ENCODE results near the gene VPS9D1. TPM values are rescaled to one million over a fixed set of nuclear protein-coding genes. Genes with fewer than 3 reads are reported as not detected.
A peak's percentile ranks its signal among the peaks of the same experiment; 100 is the strongest.

VPS9D1 gene
- total RNA-seq, 1 experiment from 2014 or later: 4.2 TPM

- TF ChIP-seq E2F4 (CRISPR knock-in tag; IDR thresholded peaks at IDR 0.05; ENCODE audit: borderline replicate concordance, low read depth) (no peak), MAX (CRISPR knock-in tag; IDR thresholded peaks at IDR 0.05) (peak; percentile 79), HMGA2 (CRISPR knock-in tag; IDR thresholded peaks at IDR 0.05) (no peak), ESRRA (CRISPR knock-in tag; IDR thresholded peaks at IDR 0.05; ENCODE audit: borderline replicate concordance) (no peak), ZNF138 (CRISPR knock-in tag; conservative IDR thresholded peaks at IDR 0.05) (no peak), ARID4B (CRISPR knock-in tag; IDR thresholded peaks at IDR 0.05; ENCODE audit: borderline replicate concordance) (peak; percentile 22; the same call in 1 of the 2 replicates), SP1 (CRISPR knock-in tag; conservative IDR thresholded peaks at IDR 0.05) (peak; percentile 92)
These were observed 19.0 kb downstream of the VPS9D1 start, which contains the start of gene SPATA2L (continued) for GRCh38 chr16:89701425-89702406.

- H3K9me3 Mint-ChIP-seq: no peaks in the 10 kb centered on the region
- no peak overlapping the region for H3K27ac Mint-ChIP-seq
- CTCF ChIA-PET: interaction anchor here (0.6 to 3.6 kb wide), 36 partner anchors 10 to 508 kb away, joined by 3 to 36 read pairs (median 4); partner anchors contain the start of genes CDK10, CHMP1A, MC1R and SPATA33
- DNase-seq (ENCODE audit: low spot score): peak; percentile 66
- ATAC-seq: peak; percentile 10
- peaks cover 3% of the 10 kb centered on the region; the same call in 1 of the 2 replicates for H3K36me3 Mint-ChIP-seq
- H3K4me3 Mint-ChIP-seq: peak overlapping the region; percentile 64
- POLR2A ChIA-PET: interaction anchor here (0.9 to 2.6 kb wide), 6 partner anchors 10 to 893 kb away, joined by 3 to 18 read pairs (median 6); partner anchors contain the start of gene CDK10
- peaks cover 31% of the 10 kb centered on the region for H3K27me3 Mint-ChIP-seq (ENCODE audit: low read depth)
- peaks cover 12% of the 10 kb centered on the region for H3K4me1 Mint-ChIP-seq
- TF ChIP-seq ERG (CRISPR knock-in tag; IDR thresholded peaks at IDR 0.05) (no peak), HMGXB4 (CRISPR knock-in tag; IDR thresholded peaks at IDR 0.05) (peak; percentile 98), GRHL2 (CRISPR knock-in tag; IDR thresholded peaks at IDR 0.05; ENCODE audit: insufficient replicate concordance, severe bottlenecking) (no peak), FOXK1 (CRISPR knock-in tag; IDR thresholded peaks at IDR 0.05) (0 out of 2 replicates have a peak, but pooled peaks have one; percentile 37), NR2C2 (CRISPR knock-in tag; IDR thresholded peaks at IDR 0.05) (no peak), JUN (CRISPR knock-in tag; IDR thresholded peaks at IDR 0.05) (peak; percentile 57; the same call in 1 of the 2 replicates), KAT7 (CRISPR knock-in tag; IDR thresholded peaks at IDR 0.05; ENCODE audit: borderline replicate concordance) (peak; percentile 35; the same call in 1 of the 2 replicates), EMX1 (CRISPR knock-in tag; IDR thresholded peaks at IDR 0.05) (no peak), NFYB (CRISPR knock-in tag; conservative IDR thresholded peaks at IDR 0.05; ENCODE audit: low read depth) (no peak), ZSCAN18 (CRISPR knock-in tag; IDR thresholded peaks at IDR 0.05) (no peak)
These were observed 19.9 kb downstream of the VPS9D1 start for GRCh38 chr16:89700649-89701424.

All from WTC11 (cell line).